SK-N-SH treated with all-trans-retinoic acid at 6 μM for 48 hours (cell line): ENCODE data around the gene ARMC2.

Experiments used
- ATAC-seq: fragments of 200-7000 bp; cut with Tn5 transposase; 3 replicates; pipeline ENCODE4 v1.9.1; 2020; ENCODE audit warnings: mild to moderate bottlenecking, moderate library complexity
- ARNTL ChIP-seq: fragments of 450-650 bp; formaldehyde crosslinking; IDR thresholded peaks from 2 replicates; pipeline ENCODE4 v1.5.0; 2020; ENCODE audit warnings: low read depth, mild to moderate bottlenecking, moderate library complexity, borderline replicate concordance
- BACH2 ChIP-seq: fragments of 250-450 bp; sonication (Bioruptor Pico); IDR thresholded peaks from 2 replicates; pipeline ENCODE4 v1.9.0; 2021; ENCODE audit warnings: mild to moderate bottlenecking, borderline replicate concordance
- CREB5 ChIP-seq: fragments of 250-450 bp; sonication (Bioruptor Pico); IDR thresholded peaks from 2 replicates; pipeline ENCODE4 v1.5.1; 2020; ENCODE audit warnings: low read depth, mild to moderate bottlenecking, moderate library complexity
- CSDC2 ChIP-seq: fragments of 250-450 bp; sonication (Bioruptor Pico); IDR thresholded peaks from 2 replicates; pipeline ENCODE4 v1.5.0; 2020; ENCODE audit warnings: mild to moderate bottlenecking, moderate library complexity
- CSRNP3 ChIP-seq: fragments of 250-450 bp; sonication (Bioruptor Pico); IDR thresholded peaks from 2 replicates; pipeline ENCODE4 v1.5.1; 2021; ENCODE audit warnings: mild to moderate bottlenecking, moderate library complexity
- ISL1 ChIP-seq: fragments of 250-450 bp; sonication (Bioruptor Pico); IDR thresholded peaks from 2 replicates; pipeline ENCODE4 v2.1.2; 2022; ENCODE audit warnings: mild to moderate bottlenecking, moderate library complexity
- OSR1 ChIP-seq: fragments of 250-450 bp; sonication (Bioruptor Pico); IDR thresholded peaks from 2 replicates; pipeline ENCODE4 v1.8.0; 2022; ENCODE audit warnings: moderate library complexity, mild to moderate bottlenecking, inconsistent platforms
- PPARA ChIP-seq: fragments of 250-450 bp; sonication (Bioruptor Pico); IDR thresholded peaks from 2 replicates; pipeline ENCODE4 v1.5.0; 2020; ENCODE audit warnings: mild to moderate bottlenecking, borderline replicate concordance
- RARB ChIP-seq: fragments of 250-450 bp; sonication (Bioruptor Pico); IDR thresholded peaks from 2 replicates; pipeline ENCODE4 v1.8.0; 2021; ENCODE audit warnings: mild to moderate bottlenecking, moderate library complexity
- TCF4 ChIP-seq: fragments of 250-450 bp; sonication (Bioruptor Pico); IDR thresholded peaks from 2 replicates; pipeline ENCODE4 v1.8.0; 2021; ENCODE audit warnings: mild to moderate bottlenecking, moderate library complexity, borderline replicate concordance
- TOX ChIP-seq: fragments of 250-450 bp; sonication (Bioruptor Pico); IDR thresholded peaks from 2 replicates; pipeline ENCODE4 v1.8.0; 2021; ENCODE audit warnings: mild to moderate bottlenecking, moderate library complexity, borderline replicate concordance
- TSHZ2 ChIP-seq: fragments of 250-450 bp; sonication (Bioruptor Pico); IDR thresholded peaks from 2 replicates; pipeline ENCODE4 v1.5.0; 2020; ENCODE audit warnings: mild to moderate bottlenecking, moderate library complexity
- ZC3H10 ChIP-seq: fragments of 250-450 bp; sonication (Bioruptor Pico); IDR thresholded peaks from 2 replicates; pipeline ENCODE4 v1.5.1; 2021; ENCODE audit warnings: mild to moderate bottlenecking, moderate library complexity
- ZFP3 ChIP-seq: fragments of 250-450 bp; sonication (Bioruptor Pico); IDR thresholded peaks from 2 replicates; pipeline ENCODE4 v1.5.0; 2020; ENCODE audit warnings: mild to moderate bottlenecking, moderate library complexity
- ZNF70 ChIP-seq: fragments of 450-650 bp; formaldehyde crosslinking; IDR thresholded peaks from 2 replicates; pipeline ENCODE4 v1.5.0; 2020; ENCODE audit warnings: mild to moderate bottlenecking, moderate library complexity
- ZNF8 ChIP-seq: fragments of 450-650 bp; formaldehyde crosslinking; IDR thresholded peaks from 2 replicates; pipeline ENCODE4 v1.5.0; 2020; ENCODE audit warnings: mild to moderate bottlenecking, moderate library complexity
- TF ChIP-seq, protein P1 (sequence below): fragments of 250-450 bp; sonication (Bioruptor Pico); IDR thresholded peaks from 2 replicates; pipeline ENCODE4 v1.8.0; 2021; ENCODE audit warnings: low read depth, mild to moderate bottlenecking, moderate library complexity, borderline replicate concordance
- TF ChIP-seq, protein P2 (sequence below): fragments of 250-450 bp; sonication (Bioruptor Pico); IDR thresholded peaks from 2 replicates; pipeline ENCODE4 v1.8.0; 2020; ENCODE audit warnings: mild to moderate bottlenecking, moderate library complexity, borderline replicate concordance

The ARMC2 gene

DNA sequence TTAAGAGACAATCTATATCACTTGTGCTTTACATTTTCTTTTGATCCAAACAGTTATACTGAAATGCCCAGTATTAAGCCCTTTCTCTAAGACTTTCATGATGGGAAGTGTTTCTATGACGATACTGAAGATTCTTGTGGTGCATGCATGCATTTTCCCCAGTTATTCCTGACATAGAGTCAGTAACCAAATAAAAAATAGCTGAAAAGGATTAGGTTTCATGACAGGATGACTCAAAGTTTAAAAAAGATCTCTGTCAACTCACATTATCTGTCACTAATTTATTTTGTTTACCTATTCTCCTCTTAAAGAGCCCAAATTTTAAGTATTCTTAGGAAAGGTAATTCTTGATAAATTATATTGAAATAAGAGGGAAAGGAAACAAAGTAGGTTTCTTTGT lies 148.0 kb downstream of the ARMC2 start (continued):
- TF ChIP-seq, protein P1, sequence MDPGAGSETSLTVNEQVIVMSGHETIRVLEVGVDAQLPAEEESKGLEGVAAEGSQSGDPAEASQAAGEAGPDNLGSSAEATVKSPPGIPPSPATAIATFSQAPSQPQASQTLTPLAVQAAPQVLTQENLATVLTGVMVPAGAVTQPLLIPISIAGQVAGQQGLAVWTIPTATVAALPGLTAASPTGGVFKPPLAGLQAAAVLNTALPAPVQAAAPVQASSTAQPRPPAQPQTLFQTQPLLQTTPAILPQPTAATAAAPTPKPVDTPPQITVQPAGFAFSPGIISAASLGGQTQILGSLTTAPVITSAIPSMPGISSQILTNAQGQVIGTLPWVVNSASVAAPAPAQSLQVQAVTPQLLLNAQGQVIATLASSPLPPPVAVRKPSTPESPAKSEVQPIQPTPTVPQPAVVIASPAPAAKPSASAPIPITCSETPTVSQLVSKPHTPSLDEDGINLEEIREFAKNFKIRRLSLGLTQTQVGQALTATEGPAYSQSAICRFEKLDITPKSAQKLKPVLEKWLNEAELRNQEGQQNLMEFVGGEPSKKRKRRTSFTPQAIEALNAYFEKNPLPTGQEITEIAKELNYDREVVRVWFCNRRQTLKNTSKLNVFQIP: no peak
- TF ChIP-seq CREB5 (CRISPR knock-in tag) (no peak), ZNF8 (CRISPR knock-in tag) (no peak)

DNA sequence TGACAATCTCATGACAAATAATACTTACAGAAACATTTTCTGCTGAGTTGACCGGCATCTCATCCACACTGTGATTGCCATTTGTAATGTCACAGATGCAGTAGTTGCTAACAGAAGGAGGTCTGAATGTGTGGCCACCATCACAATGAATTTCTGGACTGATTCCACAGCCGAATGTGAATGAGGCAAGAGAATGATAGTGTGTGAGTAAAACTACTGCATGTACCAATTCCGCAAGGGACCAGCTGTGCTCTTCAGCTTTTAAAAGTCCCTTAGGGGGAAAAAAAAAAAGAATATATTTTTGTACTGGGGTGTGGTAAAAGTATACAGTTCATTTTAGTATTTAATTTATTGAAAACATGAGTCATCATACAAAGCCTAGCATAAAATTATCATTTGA lies 150.3 kb downstream of the ARMC2 start:
- TF ChIP-seq, protein P1: no peak
- TF ChIP-seq RARB (CRISPR knock-in tag): no peak
- no peak for TF ChIP-seq ZNF70 (CRISPR knock-in tag)
- TF ChIP-seq, protein P2, sequence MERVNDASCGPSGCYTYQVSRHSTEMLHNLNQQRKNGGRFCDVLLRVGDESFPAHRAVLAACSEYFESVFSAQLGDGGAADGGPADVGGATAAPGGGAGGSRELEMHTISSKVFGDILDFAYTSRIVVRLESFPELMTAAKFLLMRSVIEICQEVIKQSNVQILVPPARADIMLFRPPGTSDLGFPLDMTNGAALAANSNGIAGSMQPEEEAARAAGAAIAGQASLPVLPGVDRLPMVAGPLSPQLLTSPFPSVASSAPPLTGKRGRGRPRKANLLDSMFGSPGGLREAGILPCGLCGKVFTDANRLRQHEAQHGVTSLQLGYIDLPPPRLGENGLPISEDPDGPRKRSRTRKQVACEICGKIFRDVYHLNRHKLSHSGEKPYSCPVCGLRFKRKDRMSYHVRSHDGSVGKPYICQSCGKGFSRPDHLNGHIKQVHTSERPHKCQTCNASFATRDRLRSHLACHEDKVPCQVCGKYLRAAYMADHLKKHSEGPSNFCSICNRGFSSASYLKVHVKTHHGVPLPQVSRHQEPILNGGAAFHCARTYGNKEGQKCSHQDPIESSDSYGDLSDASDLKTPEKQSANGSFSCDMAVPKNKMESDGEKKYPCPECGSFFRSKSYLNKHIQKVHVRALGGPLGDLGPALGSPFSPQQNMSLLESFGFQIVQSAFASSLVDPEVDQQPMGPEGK (CRISPR knock-in tag): no peak
- no peak for TF ChIP-seq CSDC2 (CRISPR knock-in tag)
- no peak for TF ChIP-seq TOX (CRISPR knock-in tag)
- no peak for TF ChIP-seq TSHZ2 (CRISPR knock-in tag)
- TF ChIP-seq BACH2 (CRISPR knock-in tag): no peak
- TF ChIP-seq ZC3H10 (CRISPR knock-in tag): no peak
- no peak for TF ChIP-seq TCF4
- no peak for TF ChIP-seq OSR1
- TF ChIP-seq ARNTL: no peak
- TF ChIP-seq ZFP3: no peak
- no peak for TF ChIP-seq ISL1 (CRISPR knock-in tag)
- TF ChIP-seq ZNF8 (CRISPR knock-in tag): no peak
- ATAC-seq: no peak

DNA sequence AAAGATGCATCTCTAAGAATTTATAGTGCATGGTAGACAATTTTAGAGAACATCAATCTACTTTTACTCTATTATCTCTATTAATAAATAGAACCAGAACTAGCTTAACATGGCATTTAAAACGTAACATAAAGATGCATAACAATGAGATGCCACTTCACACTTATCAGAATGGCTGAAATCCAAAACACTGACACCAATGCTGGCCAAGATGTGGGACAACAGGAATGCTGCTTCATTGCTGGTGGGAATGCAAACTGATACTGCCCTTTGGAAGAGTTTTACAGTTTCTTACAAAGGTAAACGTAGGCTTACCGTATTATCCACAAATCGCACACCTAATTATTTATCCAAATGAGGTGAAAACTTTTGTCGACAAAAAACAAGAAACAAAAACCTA lies 151.2 kb downstream of the ARMC2 start:
- no peak for ATAC-seq
- TF ChIP-seq ZNF70 (CRISPR knock-in tag): no peak
- no peak for TF ChIP-seq PPARA (CRISPR knock-in tag)
- no peak for TF ChIP-seq CSDC2 (CRISPR knock-in tag)
- TF ChIP-seq CSRNP3 (CRISPR knock-in tag): no peak

- no peak for ATAC-seq
- no peak for TF ChIP-seq TCF4
- TF ChIP-seq, protein P1: no peak
- TF ChIP-seq CSDC2 (CRISPR knock-in tag): no peak
- TF ChIP-seq, protein P2 (CRISPR knock-in tag): no peak
- TF ChIP-seq ZFP3: no peak
- TF ChIP-seq, all 23 proteins: peak for 0
Measured at GRCh38 chr6:109000289-109000688, 152.1 kb downstream of the ARMC2 start.
